AG10803 (cell line): Measurements from ENCODE around the gene INHBB.
A peak's percentile ranks its signal among the peaks of the same experiment; 100 is the strongest.

Source experiments
- DNase-seq: peaks from one replicate; pipeline ENCODE4 v3.0.0; 2010; ENCODE audit warnings: low read depth
- H3K4me3 ChIP-seq: 2 replicates; pipeline ENCODE4 v1.5.1; 2011; ENCODE audit warnings: mild to moderate bottlenecking, low read length, control low read depth
- CTCF ChIP-seq: conservative IDR thresholded peaks from 2 replicates; pipeline ENCODE4 v1.5.1; 2011; ENCODE audit warnings: mild to moderate bottlenecking, low read length, control low read depth, inconsistent platforms

Gene INHBB

GRCh38 chr2:120321721-120322284, 24.1 kb upstream of the INHBB start:
- no peak overlapping the region for H3K4me3 ChIP-seq
- TF ChIP-seq CTCF = no peak
- no peak for DNase-seq

GRCh38 chr2:120322329-120322728, 23.6 kb upstream of the INHBB start:
- TF ChIP-seq CTCF = no peak
- H3K4me3 ChIP-seq = no peak overlapping the region
- DNase-seq = no peak

- H3K4me3 ChIP-seq = no peak overlapping the region
- TF ChIP-seq CTCF = no peak
- peak; percentile 83 for DNase-seq
Measured at GRCh38 chr2:120323214-120323613, 22.7 kb upstream of the INHBB start.

- no peak for TF ChIP-seq CTCF
- H3K4me3 ChIP-seq = no peak overlapping the region
- DNase-seq = no peak
Measured at GRCh38 chr2:120323807-120324399, 22.0 kb upstream of the INHBB start.

GRCh38 chr2:120324933-120325332, 21.0 kb upstream of the INHBB start:
- DNase-seq = no peak
- no peak for TF ChIP-seq CTCF
- H3K4me3 ChIP-seq = no peak overlapping the region

GRCh38 chr2:120326066-120326465, 19.9 kb upstream of the INHBB start:
- H3K4me3 ChIP-seq = no peak overlapping the region
- DNase-seq = no peak
- no peak for TF ChIP-seq CTCF
